Ovary (tissue), 9 donors: Measurements from ENCODE around the gene CD38. TPM values are rescaled to one million over a fixed set of nuclear protein-coding genes. Genes with fewer than 3 reads are reported as not detected.

ENCODE experiments used
- DNase-seq, 5 donors: peaks; one replicate each; pipeline ENCODE4 v3.0.0-alpha.2; 2019 to 2020
- H3K27ac ChIP-seq, 2 donors: fragments of 200-600 bp; one replicate each; pipeline versions ENCODE4 v1.5.1 to v1.8.0; 2019 to 2022
- H3K27me3 ChIP-seq: fragments of 200-600 bp; one replicate; pipeline ENCODE4 v1.8.0; 2022
- H3K36me3 ChIP-seq: fragments of 200-600 bp; sonication (generic); one replicate; pipeline ENCODE4 v1.5.1; 2019
- H3K4me1 ChIP-seq: one replicate; pipeline ENCODE4 v1.8.1; 2013; ENCODE audit warnings: mild to moderate bottlenecking, moderate library complexity; ENCODE audit not compliant: insufficient read depth
- H3K4me3 ChIP-seq: fragments of 200-600 bp; sonication (generic); one replicate; pipeline ENCODE4 v1.5.1; 2017
- H3K9me3 ChIP-seq, 2 donors: fragments of 200-600 bp in 1 of 2; sonication (generic) in 1 of 2; one replicate each; pipeline versions ENCODE4 v1.5.1 to v1.8.1; 2013 to 2019; ENCODE audit warnings: mild to moderate bottlenecking in 1 of 2, moderate library complexity in 1 of 2
- EP300 ChIP-seq: sonication (generic); formaldehyde crosslinking; IDR thresholded peaks from one replicate; pipeline ENCODE4 v1.6.1; 2017; ENCODE audit warnings: antibody characterized with exemption
- POLR2A ChIP-seq: fragments of 450-650 bp; IDR thresholded peaks from one replicate; pipeline ENCODE4 v1.6.1; 2017; ENCODE audit warnings: antibody characterized with exemption, mild to moderate bottlenecking, moderate library complexity
- WGBS, 3 donors: extraction: QIAGEN DNeasy Blood & Tissue Kit in 1 of 3; methylation state at CpG; one replicate each; pipeline versions ENCODE4 v1.1.5 to v1.1.7; 2013 to 2017; 5-methylcytosine and 5-hydroxymethylcytosine counted together
- intact Hi-C, 4 donors: fragments of 100-400 bp; cut with DNase I; formaldehyde crosslinking; loops; one replicate each; pipeline versions ENCODE4 v1.11.0 to v1.15.1; 2022 to 2023
- polyA plus RNA-seq, 2 donors: library from polyadenylated mRNA; stranded (reverse); fragments of 200-250 nt in 1 of 2; fragments of 350-450 nt in 1 of 2; fragmentation: Illumina TruSeq in 1 of 2; extraction: RNeasy Lipid Tissue Mini Kit (QIAGEN cat#74804) in 1 of 2; gene quantifications; one replicate each; pipeline ENCODE4 v1.2.3, GENCODE V29; 2013 to 2014
- total RNA-seq, 7 donors: library from RNA; depleted of rRNA in 2 of 7; stranded (reverse); fragments of >200 nt in 2 of 7; fragmentation: NEBNext Ultra II Directional in 3 of 7; extraction: Animal tissue kit (Norgen Biotek cat#: 25700) in 3 of 7; gene quantifications; one replicate each; pipeline versions ENCODE4 v1.1.0 to v1.2.4, GENCODE V29; 2016 to 2023
- TF ChIP-seq, protein P1 (sequence below), 3 donors: fragments of 450-650 bp in 2 of 3; fragments of 200-600 bp in 1 of 3; IDR thresholded peaks; one replicate each; pipeline versions ENCODE4 v1.5.1 to v1.8.0; 2016 to 2022; ENCODE audit warnings: antibody characterized with exemption in 3 of 3, mild to moderate bottlenecking in 1 of 3
- donor health status: DM: no; HTN: no; CAD: no; lungs with moderate emphysema.
- donor health status: DM: no; HTN: no; CAD: no.
- donor health status: Bipolar disorder and iron deficiency.
- donor health status: DM: yes; HTN: yes; CAD: no.
- donor health status: DM: no; HTN: no; CAD: no.
- donor health status: DM: yes; HTN: yes; CAD: no.

The CD38 gene
- total and polyA plus RNA-seq, 9 donors = 0.23 to 9.5 (median 0.97) TPM

DNA sequence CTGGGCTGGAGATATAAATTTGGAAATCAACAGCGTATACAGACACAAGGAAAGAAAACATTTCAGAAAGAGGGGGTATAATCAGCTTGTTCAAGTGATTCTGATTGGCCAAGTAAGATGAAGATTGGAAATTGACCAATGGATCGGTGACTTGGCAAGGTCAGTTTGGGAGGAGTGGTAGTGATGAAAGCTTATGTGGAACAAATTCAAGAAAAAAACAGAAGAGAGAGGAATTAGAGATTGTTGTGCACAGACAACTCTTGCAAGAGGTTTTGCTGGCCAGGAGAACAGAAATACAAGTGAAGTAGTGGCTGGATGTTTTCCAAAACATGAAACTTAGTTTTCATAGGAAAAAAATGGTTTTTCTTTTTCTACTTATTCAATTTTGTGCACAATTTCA, 16.3 kb downstream of the CD38 start:
- H3K27ac ChIP-seq = no peak overlapping the region
- no peak for DNase-seq
- H3K27me3 ChIP-seq = no peaks in the 10 kb centered on the region
- no peak overlapping the region for H3K4me3 ChIP-seq
- TF ChIP-seq, protein P1, sequence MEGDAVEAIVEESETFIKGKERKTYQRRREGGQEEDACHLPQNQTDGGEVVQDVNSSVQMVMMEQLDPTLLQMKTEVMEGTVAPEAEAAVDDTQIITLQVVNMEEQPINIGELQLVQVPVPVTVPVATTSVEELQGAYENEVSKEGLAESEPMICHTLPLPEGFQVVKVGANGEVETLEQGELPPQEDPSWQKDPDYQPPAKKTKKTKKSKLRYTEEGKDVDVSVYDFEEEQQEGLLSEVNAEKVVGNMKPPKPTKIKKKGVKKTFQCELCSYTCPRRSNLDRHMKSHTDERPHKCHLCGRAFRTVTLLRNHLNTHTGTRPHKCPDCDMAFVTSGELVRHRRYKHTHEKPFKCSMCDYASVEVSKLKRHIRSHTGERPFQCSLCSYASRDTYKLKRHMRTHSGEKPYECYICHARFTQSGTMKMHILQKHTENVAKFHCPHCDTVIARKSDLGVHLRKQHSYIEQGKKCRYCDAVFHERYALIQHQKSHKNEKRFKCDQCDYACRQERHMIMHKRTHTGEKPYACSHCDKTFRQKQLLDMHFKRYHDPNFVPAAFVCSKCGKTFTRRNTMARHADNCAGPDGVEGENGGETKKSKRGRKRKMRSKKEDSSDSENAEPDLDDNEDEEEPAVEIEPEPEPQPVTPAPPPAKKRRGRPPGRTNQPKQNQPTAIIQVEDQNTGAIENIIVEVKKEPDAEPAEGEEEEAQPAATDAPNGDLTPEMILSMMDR (IDR thresholded peaks at IDR 0.05) = no peak
- TF ChIP-seq POLR2A (no peak), EP300 (no peak)
- H3K36me3 ChIP-seq = no peaks in the 10 kb centered on the region
- WGBS, 3 donors = 76 to 80% (median 79%) methylated on average over 2 of the region's 2 CpGs
- H3K4me1 ChIP-seq = no peaks in the 10 kb centered on the region
- intact Hi-C loops = loop anchor here in 1 of 4 donors (5.0 kb wide), 1 partner anchor 1768 kb away; no protein-coding TSS in a partner anchor
- H3K9me3 ChIP-seq = no peaks in the 10 kb centered on the region

DNA sequence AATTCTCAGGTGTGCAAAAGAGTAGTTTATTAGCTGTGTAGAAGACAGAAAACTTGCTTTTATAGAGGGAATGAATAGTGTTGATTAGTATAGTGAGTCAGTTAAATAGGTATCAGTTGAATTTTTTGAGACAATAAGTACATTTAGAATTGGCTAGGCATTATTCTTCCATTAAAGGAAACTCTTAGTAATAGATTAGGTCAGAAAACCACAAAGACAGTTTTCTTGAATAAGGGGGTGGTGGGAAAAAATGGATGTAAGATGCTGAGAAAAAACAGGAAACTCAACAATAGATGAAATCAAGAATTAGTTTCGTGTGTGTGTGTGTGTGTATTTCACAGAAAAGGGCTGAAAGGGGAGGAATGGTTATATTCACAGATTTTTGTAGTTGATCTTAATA, 16.8 kb downstream of the CD38 start:
- no peaks in the 10 kb centered on the region for H3K36me3 ChIP-seq
- H3K4me3 ChIP-seq = no peak overlapping the region
- H3K4me1 ChIP-seq = no peaks in the 10 kb centered on the region
- TF ChIP-seq POLR2A (no peak), EP300 (no peak)
- TF ChIP-seq, protein P1 (IDR thresholded peaks at IDR 0.05) = no peak
- no peak overlapping the region for H3K27ac ChIP-seq
- intact Hi-C loops = loop anchor here in 1 of 4 donors (5.0 kb wide), 1 partner anchor 1767 kb away; no protein-coding TSS in a partner anchor
- H3K27me3 ChIP-seq = no peaks in the 10 kb centered on the region
- DNase-seq = no peak
- no peaks in the 10 kb centered on the region for H3K9me3 ChIP-seq
- WGBS, 3 donors = 70 to 83% (median 80%) methylated on average over 1 of the region's 1 CpG

DNA sequence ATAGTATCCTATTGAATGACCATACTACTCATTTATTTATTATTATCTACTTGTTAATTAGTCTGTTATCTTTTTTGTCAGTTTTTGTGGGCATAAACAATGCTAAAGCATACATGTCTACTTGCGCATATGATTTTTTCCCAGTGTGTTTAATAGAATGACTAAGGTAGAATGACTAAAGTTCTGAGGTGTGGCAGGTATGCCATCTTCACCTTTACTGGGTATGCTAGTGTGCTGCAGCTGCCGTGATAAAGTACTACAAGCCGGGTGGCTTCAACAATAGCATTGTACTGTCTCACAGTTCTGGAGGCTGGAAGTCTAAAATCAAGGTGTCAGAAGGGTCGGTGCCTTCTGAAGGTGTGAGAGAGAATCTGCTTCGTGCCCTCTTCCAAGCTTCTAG, 19.2 kb downstream of the CD38 start:
- Histone ChIP-seq H3K4me1 (no peaks in the 10 kb centered on the region), H3K27ac (no peak overlapping the region), H3K4me3 (no peak overlapping the region), H3K36me3 (no peaks in the 10 kb centered on the region), H3K27me3 (no peaks in the 10 kb centered on the region), H3K9me3 (no peaks in the 10 kb centered on the region)
- intact Hi-C loops = no loop called here
- TF ChIP-seq POLR2A (no peak), EP300 (no peak)
- TF ChIP-seq, protein P1 (IDR thresholded peaks at IDR 0.05) = no peak
- WGBS, 3 donors = 70 to 95% (median 86%) methylated on average over 5 of the region's 5 CpGs
- DNase-seq = no peak

GRCh38 chr4:15799141-15799540, 21.0 kb downstream of the CD38 start:
- intact Hi-C loops = no loop called here
- 83 to 88% (median 86%) methylated on average over 4 of the region's 4 CpGs for WGBS, 3 donors

More at GRCh38 chr4:15799141-15799540, 21.0 kb downstream of the CD38 start:
- no peak for DNase-seq
- no peak for TF ChIP-seq POLR2A
- TF ChIP-seq, protein P1 (IDR thresholded peaks at IDR 0.05) = no peak
- TF ChIP-seq EP300 = no peak
- no peaks in the 10 kb centered on the region for H3K9me3 ChIP-seq
- no peak overlapping the region for H3K27ac ChIP-seq
- H3K27me3 ChIP-seq = no peaks in the 10 kb centered on the region
- no peak overlapping the region for H3K4me3 ChIP-seq
- H3K36me3 ChIP-seq = no peaks in the 10 kb centered on the region
- no peaks in the 10 kb centered on the region for H3K4me1 ChIP-seq
